B cell (primary cell): ENCODE measurements around the gene FMNL2.

Source experiments
- EZH2 ChIP-seq: IDR thresholded peaks from 2 replicates; pipeline ENCODE4 v1.6.1; 2012; ENCODE audit warnings: borderline replicate concordance, low read depth, mild to moderate bottlenecking, moderate library complexity, low read length; ENCODE audit not compliant: insufficient read depth, poor library complexity, severe bottlenecking
- TF ChIP-seq, protein P1 (sequence below): fragments of 200-600 bp; IDR thresholded peaks from one replicate; pipeline ENCODE4 v1.8.0; 2022; ENCODE audit warnings: antibody characterized with exemption, mild to moderate bottlenecking

DNA sequence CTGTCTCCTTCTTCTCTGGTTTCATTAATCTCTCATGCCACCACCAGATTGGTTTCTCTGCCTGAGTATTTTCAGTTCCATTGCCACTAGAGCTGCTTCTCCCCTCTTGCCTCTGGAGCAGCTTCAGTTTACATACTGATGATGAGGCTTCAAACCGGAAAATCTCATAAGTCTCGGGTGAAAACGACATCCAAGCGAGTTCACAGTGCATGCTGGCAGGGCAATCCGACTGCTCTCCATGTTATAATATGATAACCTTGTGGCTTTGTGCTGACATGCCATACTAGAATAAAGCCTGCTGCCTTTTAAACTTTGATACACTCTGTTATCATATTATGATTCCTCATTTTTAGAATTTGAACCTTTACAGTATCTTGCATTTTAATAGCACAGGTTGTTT is 228.8 kb downstream of the FMNL2 start:
- TF ChIP-seq, protein P1, sequence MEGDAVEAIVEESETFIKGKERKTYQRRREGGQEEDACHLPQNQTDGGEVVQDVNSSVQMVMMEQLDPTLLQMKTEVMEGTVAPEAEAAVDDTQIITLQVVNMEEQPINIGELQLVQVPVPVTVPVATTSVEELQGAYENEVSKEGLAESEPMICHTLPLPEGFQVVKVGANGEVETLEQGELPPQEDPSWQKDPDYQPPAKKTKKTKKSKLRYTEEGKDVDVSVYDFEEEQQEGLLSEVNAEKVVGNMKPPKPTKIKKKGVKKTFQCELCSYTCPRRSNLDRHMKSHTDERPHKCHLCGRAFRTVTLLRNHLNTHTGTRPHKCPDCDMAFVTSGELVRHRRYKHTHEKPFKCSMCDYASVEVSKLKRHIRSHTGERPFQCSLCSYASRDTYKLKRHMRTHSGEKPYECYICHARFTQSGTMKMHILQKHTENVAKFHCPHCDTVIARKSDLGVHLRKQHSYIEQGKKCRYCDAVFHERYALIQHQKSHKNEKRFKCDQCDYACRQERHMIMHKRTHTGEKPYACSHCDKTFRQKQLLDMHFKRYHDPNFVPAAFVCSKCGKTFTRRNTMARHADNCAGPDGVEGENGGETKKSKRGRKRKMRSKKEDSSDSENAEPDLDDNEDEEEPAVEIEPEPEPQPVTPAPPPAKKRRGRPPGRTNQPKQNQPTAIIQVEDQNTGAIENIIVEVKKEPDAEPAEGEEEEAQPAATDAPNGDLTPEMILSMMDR = no peak
- TF ChIP-seq EZH2 = no peak
